ENCODE data around the gene EPAS1.

Gene EPAS1

DNA sequence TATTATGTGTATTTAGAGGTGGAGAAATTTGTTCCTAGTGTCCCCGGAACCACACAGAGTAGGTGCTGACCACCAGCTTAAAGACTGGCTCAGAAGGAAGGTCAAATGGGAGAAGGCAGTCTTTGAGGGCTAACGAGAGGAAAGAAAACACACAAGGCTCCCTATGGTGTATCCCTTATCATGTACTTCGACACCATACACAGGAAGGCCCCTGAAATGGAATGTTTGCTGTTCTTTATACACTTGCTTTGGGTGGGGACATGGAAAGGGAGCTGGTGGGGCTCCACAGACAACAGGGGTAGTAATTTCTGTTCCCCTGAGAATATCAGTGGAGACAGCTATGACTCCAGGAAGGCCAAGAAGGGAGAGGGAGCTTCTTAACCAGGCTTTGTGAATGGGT lies 6.0 kb downstream of the EPAS1 start:
- DNase-seq, result no peak

DNA sequence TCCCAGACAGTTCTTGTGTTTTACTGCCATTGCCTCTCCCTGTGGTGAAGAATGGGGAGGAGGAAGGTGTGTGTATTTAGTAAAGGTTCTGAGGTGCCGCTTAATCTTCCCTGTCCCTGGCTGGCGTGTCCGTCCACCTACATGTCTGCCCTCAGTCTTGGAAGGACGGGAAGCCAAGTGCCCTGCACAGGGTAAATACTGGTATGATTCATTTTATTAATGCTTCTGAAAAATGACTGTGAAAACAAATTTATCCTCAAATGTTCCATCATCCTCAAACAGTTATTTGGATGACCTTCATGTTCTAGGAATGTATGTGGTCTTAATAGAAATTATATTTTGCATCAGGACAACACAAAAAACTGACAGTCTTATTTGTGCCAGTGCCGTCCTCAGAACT lies 6.6 kb downstream of the EPAS1 start:
- DNase-seq, result no peak

DNA sequence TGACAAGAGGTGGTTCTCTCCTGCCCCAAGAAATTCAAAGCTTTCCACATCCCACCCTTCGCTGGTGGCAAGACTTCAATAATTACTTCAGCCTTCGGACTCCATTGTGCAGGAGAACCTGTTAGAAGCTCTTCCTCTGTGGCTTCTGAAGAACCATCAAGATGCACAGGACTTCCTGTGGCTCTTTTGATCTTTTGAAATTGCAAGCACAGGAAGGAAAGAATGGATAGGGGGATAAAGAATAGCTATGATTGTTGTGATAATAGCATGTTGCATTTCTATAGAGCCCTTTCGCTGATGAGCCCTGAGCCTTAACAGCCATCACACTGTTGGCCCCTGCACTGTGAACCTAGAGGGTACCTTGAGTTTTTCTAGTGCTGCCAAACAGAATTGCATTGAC lies 7.4 kb downstream of the EPAS1 start:
- no peak for DNase-seq

DNA sequence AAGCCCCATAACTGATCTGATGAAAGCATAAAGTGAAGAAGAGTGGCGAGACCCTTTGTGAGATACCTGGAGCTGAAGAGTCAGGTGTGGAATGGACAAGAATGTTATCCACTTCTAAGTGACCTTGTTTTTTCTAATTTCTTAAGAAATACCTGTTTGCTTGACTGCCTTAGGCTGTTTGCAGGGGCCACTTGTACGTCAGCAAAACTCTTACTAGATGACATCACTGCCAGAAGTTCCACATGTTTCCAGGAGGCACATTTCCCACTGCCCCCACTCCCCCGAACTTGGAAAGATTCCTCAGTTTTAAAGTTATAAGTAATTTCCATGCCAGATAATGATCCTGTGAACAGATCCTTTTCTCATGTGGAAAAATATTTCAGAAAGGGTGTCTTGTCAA lies 8.0 kb downstream of the EPAS1 start:
- no peak for DNase-seq

DNA sequence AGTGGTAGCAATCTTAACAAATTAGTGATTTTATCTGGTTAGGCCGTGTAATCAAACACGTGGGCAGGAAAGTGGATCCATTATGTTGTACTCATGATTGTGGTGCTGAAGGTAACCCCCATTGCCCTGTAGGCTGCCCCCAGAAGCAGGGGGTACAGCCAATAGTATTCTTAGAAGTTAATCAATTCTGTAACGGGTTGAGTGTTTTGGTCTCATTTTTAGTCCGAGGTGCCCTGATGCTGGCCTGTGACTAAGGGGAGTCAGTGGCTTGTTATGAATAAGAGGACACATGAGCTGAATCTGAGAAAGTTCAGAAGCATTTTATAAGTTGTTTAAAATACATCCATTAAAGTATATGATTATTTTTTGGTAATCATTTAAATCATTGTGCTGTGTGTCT lies 8.6 kb downstream of the EPAS1 start:
- DNase-seq, result no peak

DNA sequence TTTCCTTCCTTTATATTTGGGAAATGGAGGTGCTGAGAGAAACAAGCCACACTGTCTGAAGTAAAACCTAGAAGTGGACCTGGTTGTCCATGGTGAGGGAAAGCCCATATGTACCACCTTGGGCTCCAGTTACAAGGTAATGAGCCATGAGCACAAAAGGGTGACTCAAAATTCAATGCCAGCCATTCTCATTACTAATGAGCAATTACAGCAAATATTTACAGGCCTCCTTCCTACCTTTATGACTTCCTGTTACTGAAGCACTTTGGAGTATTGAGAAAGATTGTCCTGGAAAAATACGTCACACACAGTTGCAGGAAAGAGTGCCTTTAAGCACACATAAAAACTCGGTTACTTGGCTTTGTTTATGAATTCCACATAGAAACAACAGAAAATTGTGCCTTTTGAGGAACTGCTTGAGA lies 9.1 kb downstream of the EPAS1 start:
- no peak for DNase-seq

DNA sequence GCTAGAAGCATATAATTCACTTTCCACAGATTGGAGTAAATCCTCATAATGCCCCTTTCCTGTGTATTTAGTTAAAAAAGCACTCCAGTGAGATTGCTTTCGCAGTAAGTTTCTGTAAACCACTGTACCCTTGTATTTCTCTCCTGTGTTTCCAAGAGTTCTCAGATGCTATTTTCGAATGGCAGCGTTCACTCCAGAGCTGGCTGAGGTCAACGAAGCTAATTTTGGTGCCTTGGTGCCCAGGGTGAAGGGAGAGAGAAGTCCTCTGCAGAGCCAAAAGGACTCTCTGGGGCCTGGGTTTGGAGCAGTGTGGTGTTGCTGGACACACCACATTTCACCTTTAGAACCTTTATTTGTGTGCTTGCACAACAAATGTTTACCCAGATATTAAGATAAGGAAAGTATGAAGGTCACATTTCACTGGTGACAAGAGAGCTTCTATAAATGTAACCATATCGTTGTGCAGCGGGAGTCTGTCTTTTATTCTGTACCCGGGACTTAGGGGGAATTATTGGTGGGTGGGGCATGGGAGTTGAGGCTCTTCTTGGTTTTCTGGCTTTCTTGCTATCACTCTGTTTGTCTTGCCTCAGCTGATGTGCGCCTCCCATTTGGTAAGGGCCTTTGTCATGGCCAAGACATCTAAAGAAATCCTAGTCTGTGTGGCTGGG lies 9.9 kb downstream of the EPAS1 start:
- DNase-seq, result no peak

DNA sequence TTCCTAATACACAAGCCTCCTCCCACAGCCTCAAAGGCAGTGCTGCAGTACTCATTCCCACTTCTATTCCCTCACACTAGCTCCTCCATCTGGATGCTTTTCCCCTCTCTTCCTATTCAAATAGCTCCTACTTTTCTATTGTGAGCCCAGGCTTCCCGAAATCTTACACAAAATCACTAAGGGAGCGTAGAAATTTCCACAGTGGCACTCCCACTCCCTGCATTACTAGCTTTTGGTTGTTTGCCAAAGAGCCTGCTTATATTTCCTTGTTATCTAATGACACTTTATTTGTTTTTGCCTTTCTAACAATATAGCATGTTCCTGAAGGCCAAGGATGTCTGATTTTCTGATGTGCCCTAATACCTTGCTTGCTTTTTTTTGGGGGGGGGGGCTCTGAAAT lies 10.9 kb downstream of the EPAS1 start:
- DNase-seq, result no peak

DNA sequence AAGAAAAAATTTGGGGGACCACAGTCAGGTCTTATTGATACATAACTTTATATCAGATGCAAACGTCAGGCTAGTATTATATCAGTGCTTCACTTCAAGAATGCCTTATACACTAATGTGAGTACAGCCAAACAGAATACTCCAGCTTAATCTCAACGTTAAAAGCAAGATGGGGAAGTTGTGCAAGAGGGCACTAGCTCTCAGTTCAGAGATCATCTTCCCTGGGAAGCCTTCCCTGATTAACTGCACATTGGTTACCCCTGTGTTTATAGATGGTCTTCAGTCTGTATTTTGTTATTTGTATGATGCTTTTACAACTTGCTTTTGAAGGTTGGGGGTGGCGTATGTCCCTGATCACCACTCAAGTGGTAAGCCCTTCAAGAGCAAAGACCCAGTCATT lies 11.4 kb downstream of the EPAS1 start:
- no peak for DNase-seq

DNA sequence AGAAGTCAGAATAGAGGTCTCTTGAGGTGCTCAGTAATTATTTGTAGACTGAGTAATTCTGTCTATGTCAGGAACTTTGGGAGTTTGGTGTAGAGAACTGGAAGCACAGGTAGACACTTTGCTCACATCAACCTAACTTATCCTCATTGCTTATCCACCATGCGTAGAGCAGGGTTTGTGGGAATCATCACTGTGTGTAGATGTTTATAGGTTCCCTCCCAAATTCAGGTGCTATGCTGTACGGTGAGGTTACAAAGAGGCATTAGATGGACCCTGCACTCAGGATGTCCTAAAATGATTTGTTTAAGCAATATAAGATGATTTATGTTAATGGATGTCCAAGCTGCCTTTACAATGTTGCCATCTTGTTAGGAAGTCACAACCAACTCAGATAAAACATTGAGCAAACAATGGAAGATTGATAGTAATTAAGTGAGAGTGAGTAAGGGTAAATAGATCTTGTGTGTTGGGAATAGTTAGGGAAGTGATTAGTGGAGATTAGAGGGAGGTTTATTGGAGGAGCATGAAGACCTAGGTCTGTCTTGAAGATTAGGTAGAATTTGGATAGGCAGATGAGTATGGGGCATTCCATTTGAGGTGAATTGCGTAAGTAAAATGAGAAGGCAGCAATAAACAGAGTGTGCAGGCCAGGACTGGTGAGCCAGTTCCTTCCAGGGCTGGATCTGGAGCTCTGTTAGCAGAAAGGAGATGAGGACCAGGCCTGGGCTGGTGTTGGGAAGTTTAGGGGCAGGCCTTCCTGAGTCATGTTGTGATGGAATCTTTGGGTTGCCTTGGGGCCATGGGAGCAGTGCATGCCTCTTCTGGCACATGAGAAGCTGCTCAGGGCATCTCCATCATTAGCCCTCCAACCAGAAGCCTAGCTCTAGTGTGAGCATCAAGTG lies 12.1 kb downstream of the EPAS1 start:
- DNase-seq, result no peak

DNA sequence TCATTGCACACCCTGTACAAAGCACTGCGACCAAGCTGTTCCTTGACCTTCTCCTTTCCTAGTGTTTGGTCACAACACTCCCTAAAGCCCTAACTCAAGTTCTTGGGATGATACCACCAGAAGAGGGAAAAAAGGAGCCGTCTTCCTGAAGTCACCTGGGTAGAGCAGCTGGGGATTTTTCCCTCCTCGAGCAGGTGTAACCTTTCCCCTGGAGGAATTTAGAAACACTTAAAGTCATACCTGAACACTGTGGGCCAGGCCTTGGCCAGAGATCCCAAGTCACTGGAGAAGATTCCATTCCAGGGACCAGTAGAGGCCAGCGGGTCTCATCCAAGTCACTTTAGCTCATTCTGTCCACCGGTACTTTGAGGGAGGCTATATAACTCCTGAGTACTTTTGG lies 13.2 kb downstream of the EPAS1 start:
- DNase-seq, result no peak

DNA sequence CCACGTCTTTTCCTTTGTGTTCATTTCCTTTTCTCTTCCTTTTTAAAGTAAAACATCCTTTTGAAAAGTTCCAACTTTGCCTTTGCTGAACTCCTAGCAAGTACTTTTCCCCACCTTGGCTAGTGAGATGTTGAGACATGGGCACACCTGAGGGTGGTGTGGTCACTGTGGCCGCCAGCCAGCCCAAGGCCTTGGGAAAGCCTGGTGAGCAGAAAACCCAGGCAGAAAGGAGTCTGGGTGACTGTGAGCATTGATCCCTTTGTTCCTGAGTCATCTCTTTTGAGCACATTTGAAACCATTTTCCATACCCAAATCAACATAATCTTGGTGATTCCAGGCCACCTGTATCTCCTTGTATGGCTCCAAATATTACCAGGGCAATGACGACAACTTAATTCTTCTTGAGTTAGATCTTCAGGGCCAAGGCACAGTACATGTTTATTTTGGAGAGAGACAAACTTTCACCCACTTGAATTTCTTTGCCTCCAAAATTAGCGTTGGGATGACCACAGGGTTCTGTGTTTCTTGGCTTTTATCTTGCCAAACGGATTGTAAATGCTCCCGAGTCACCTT lies 14.5 kb downstream of the EPAS1 start:
- no peak for DNase-seq

DNA sequence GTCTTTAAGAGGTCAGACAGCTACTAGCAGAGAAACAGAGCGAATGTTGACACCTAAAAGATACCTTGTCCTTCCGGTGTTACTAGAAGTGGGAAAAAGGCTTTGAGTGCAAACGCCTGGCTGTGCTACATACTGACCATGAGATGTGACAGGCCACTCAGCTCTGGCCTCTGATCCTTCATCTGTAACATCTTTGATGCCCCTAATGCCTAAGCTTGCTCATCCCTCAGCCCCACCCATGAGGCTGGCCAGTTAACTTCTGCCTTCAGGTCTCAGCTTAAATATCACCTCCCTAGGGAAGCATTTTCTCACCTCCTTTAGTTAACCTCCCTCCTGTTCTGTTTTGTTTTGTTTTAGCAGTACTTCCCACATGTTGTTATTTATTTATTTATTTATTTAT lies 15.9 kb downstream of the EPAS1 start:
- DNase-seq, result no peak

DNA sequence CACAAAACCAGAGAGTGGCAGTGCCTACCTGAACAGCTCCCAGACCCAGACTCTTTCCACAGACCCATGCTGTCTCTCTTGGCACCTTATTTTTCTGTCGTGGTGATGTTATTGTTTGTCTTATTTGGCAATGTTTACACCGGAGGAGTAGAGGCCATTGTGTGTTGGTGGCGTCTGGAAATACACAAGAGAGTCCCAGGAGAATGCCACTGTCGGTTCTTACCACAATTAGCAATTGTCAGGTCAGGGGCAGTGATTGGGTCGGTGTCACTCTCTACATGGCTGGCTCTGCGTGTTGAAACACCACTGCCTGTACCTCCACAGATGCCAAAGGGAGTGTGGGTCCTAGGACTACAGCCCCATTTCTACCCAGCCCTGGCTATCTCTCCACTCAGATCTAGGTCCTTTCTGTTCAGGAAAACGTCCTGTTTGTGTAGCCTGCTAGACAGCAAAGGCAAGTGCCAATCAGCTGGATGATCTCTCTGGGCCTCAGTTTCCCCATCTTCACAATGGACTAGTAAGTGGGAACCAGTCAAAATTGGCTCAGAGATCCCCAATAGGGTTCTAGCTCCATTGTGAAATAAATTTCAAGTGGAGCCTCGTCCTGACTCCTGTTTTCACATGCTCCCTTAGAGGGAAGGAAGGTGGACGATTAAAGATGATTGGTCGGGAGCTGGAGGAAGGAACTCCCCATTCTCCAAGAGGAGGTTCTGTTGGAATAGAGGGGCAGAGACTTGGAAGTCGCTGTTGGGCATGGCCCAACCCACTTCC lies 17.0 kb downstream of the EPAS1 start:
- no peak for DNase-seq

DNA sequence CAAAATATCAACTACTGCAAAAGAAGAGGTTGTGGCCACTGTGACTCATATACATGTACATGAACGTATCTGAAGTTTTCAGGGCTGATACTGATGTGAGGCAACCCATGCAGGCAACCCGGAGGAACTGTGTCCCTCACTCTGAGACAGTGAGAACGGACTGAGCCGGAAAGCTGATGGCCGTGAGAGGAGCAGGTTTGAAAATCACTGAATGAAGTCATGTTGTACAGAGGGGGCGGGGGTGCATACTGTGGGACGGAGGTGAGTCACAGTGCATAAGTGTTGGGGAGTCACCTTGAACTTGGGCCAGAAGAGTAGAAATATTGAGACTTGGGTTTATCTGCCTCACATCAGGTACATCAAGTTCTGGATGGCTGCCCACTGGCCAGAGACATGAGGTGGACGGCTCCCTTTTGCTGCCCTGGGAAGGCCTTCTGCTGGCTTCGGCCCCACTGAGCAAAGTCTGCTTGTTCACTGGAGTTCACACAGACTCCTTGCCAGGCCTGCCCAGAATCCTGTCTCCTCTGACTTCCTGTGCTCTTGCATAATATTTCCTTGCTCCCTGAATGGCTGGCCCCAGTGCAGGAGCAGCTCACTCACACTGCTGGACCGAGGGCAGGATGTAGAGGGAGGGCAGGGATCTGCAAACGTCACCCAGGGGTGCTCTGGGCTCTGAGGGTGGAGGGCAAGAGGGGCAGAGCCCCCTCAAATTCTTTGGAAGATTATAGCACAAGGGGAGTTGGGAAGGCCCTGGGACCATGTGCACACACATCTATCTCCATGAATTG lies 18.1 kb downstream of the EPAS1 start:
- DNase-seq, result no peak

DNA sequence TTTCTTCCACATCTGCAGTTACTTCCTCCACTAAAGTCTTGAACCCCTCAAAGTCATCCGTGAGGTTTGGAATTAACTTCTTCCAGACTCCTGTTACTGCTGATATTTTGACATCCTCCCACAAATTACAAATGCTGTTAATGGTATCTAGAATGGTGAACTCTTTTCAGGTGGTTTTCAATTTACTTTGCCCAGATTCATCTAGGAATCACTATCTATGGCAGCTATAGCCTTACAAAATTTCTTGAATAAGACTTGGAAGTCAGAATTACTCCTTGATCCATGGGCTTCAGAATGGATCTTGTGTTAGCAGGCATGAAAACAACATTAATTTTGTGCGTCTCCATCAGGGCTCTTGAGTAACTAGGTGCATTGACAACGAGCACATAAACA lies 19.9 kb downstream of the EPAS1 start:
- DNase-seq, result no peak

DNA sequence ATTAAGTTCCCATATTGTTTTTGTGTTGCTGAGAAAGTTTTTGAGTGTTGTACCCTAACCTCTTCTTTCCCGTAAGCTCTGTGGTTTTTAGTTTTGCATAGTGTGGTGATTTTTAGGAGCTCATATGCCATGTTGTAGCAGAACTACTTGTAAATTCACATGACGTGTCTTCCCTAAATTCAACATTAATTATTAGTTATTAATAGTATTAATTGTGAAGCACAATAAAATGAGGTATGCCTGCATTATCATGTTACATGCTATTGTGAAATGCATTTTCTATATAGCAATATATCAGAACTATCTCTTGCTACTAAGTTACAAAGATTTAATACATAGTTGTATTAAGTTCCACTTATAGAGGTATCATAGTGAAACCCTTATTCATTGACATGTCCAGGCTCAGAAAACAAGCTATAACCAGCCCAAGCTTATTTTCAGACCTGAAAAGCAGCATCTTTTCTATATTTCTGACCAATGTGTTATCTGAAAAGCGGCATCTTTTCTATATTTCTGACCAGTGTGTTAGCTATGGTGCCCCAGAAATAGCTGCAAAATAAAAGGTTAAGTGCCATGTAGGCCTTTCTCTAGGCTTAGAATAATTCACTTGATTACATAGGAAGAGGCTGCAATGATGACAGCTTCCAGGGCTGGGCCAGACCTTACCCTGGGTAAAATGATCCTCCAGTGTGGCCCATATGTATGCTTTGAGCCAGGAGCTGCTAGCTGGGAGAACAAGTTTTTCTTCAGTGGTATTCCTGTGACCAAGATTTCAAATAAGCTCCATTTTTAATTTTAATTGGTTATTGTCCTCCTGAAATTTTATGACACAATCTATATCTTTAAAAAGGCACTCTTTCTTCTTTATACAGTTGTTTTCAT lies 21.6 kb downstream of the EPAS1 start:
- no peak for DNase-seq

DNA sequence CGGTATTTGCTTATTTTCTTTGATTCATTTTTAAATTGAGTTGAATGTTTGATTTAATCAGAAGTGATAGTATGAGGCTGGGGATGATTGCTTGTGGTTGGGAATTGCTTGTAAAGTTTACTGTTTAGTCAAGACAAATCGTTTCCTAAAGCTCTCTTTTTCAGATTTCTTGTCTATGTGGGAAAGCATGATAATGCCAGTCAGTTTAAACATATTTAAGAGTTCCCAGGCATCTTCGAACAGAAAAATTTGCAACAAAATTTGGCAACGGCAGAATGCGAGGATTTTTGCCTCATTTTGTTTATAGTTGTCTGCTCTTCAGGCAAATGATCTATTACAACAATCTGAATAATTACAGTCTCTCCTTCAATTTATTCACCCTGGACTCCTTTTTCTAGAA lies 22.5 kb downstream of the EPAS1 start:
- no peak for DNase-seq

DNA sequence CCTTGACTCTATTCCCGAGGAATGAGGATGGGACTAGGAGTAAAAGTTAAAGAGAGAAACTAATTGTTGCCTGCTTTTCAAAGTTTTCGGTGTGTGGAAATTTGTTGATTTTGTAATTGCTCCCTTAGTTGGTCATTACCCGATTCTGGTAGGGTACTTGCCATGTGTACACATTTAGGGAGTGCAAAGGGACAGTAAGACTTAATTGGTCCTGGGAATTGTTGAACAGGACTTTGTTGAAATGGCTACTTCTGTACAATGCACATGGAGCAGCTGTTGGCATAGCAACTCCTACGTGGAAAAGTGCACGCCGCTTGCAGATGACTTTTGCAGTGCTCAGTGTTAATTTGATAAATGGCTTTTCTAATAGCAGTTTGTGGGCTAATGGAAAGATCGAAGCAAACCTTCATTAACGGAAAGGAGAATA lies 22.9 kb downstream of the EPAS1 start:
- no peak for DNase-seq

DNA sequence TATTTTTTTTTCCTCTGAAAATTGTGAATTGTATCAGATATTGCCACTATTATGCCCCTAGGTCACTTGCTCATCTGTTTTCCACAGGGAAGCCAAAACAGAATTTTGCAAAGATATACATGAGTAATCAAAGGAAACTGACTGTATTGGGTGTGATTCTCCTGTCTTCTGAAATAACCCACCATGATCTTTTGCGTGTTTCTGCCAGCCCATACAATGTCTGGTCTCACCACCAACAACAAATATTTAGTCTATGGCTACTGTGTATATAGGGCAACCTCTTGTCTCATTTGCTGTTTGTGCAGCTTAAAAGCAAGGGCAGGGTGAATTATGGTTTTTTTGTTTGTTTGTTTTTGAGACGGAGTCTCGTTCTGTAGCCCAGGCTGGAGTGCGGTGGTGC lies 26.5 kb downstream of the EPAS1 start:
- no peak for DNase-seq

DNA sequence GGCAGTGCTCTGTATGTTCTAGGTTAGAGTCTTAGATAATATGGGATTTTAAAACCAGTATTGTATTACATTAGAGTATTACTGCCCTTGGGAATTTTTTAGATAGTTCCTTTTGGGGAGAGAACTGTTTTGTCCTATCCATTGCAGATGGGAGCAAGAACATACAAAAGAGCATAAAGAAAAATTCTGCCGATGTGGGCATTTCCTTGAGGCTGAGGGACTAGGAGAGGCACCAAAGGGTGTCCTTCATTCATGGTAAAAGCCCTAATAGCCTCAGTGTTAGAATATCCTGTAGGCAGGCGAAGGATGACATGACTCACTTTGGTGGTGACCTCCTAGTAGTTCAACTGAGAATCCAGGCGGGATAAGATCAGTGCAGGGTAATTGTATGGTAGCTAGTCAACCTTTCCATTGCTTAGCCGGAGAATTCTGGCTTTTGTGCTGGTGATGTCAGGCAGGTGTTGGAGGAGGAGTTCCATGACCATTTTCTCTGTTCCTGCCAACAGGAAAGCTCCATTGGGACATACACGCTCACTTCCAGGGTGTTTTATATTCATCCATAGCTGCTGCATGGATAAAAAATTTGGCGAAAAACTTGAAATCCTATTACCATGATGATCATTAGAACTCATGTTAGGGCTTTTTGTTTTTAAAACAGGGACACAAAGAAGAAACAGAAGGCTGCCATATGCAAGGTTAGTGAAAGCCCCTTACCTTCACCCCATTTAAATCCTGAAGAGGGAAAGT lies 28.1 kb downstream of the EPAS1 start:
- DNase-seq, result no peak

All from RPMI8226 (cell line).